Measurements from ENCODE around the gene TIMM17A. TPM values are rescaled to one million over a fixed set of nuclear protein-coding genes. Genes with fewer than 3 reads are reported as not detected.

The TIMM17A gene
- total RNA-seq, 1 donor from 2014 or later = 46.5 TPM

GRCh38 chr1:201945157-201945556 is 10.1 kb upstream of the TIMM17A start:
- Mint-ChIP-seq H3K4me1 (peaks cover 42% of the 10 kb centered on the region), H3K4me3 (peak overlapping the region; percentile 74), H3K27me3 (ENCODE audit: low read depth) (no peaks in the 10 kb centered on the region), H3K9me3 (no peaks in the 10 kb centered on the region), H3K27ac (peak overlapping the region; percentile 33), H3K36me3 (no peaks in the 10 kb centered on the region)
- no peak for DNase-seq (ENCODE audit: low spot score in 2 of 2, unreplicated experiment in 2 of 2)
- TF ChIP-seq CTCF (IDR thresholded peaks at IDR 0.05; ENCODE audit: unreplicated experiment) = no peak

- no peaks in the 10 kb centered on the region for H3K9me3 Mint-ChIP-seq
- H3K4me3 Mint-ChIP-seq = peak overlapping the region; percentile 74
- no peaks in the 10 kb centered on the region for H3K27me3 Mint-ChIP-seq (ENCODE audit: low read depth)
- DNase-seq (ENCODE audit: low spot score in 2 of 2, unreplicated experiment in 2 of 2) = no peak
- peak overlapping the region; percentile 91 for H3K27ac Mint-ChIP-seq
- no peak for TF ChIP-seq CTCF (IDR thresholded peaks at IDR 0.05; ENCODE audit: unreplicated experiment)
- no peaks in the 10 kb centered on the region for H3K36me3 Mint-ChIP-seq
- peaks cover 42% of the 10 kb centered on the region for H3K4me1 Mint-ChIP-seq
Measured at GRCh38 chr1:201945863-201946223, 9.5 kb upstream of the TIMM17A start.

GRCh38 chr1:201946224-201946908 is 8.9 kb upstream of the TIMM17A start, which contains the start of gene LMOD1:
TSS of gene LMOD1 (minus strand) at chr1:201946548. CDS start at chr1:201946340, 208 bp downstream.
- Mint-ChIP-seq H3K9me3 (no peaks in the 10 kb centered on the region), H3K36me3 (no peaks in the 10 kb centered on the region), H3K4me3 (peak within 1 kb of the TSS; percentile 74), H3K4me1 (peaks cover 41% of the 10 kb centered on the region), H3K27ac (peak within 1 kb of the TSS; percentile 91), H3K27me3 (ENCODE audit: low read depth) (no peaks in the 10 kb centered on the region)
- DNase-seq (ENCODE audit: low spot score in 2 of 2, unreplicated experiment in 2 of 2) = peak; percentile 74 to 87
- no peak for TF ChIP-seq CTCF (IDR thresholded peaks at IDR 0.05; ENCODE audit: unreplicated experiment)

- H3K4me1 Mint-ChIP-seq = peaks cover 32% of the 10 kb centered on the region
- peak overlapping the region; percentile 91 for H3K27ac Mint-ChIP-seq
- TF ChIP-seq CTCF (IDR thresholded peaks at IDR 0.05; ENCODE audit: unreplicated experiment) = no peak
- H3K9me3 Mint-ChIP-seq = no peaks in the 10 kb centered on the region
- no peak for DNase-seq (ENCODE audit: low spot score in 2 of 2, unreplicated experiment in 2 of 2)
- H3K27me3 Mint-ChIP-seq (ENCODE audit: low read depth) = no peaks in the 10 kb centered on the region
- H3K4me3 Mint-ChIP-seq = no peak overlapping the region
- H3K36me3 Mint-ChIP-seq = no peaks in the 10 kb centered on the region
Measured at GRCh38 chr1:201947697-201948008, 7.7 kb upstream of the TIMM17A start.

- Mint-ChIP-seq H3K27ac (peak overlapping the region; percentile 19), H3K9me3 (no peaks in the 10 kb centered on the region), H3K4me1 (peaks cover 35% of the 10 kb centered on the region), H3K27me3 (ENCODE audit: low read depth) (no peaks in the 10 kb centered on the region), H3K36me3 (no peaks in the 10 kb centered on the region), H3K4me3 (no peak overlapping the region)
- DNase-seq (ENCODE audit: low spot score in 2 of 2, unreplicated experiment in 2 of 2) = no peak
- TF ChIP-seq CTCF (IDR thresholded peaks at IDR 0.05; ENCODE audit: unreplicated experiment) = no peak
Measured at GRCh38 chr1:201949491-201949890, 5.8 kb upstream of the TIMM17A start.

Measured in mesothelial cell of epicardium (in vitro differentiated cells).